ENCODE results near the gene CDC42BPA. TPM values are rescaled to one million over a fixed set of nuclear protein-coding genes. Genes with fewer than 3 reads are reported as not detected.

The CDC42BPA gene
- total and polyA plus RNA-seq, 2 of the 8 experiments (the other 6 are each of a cell fraction or from before 2014, with no cell fraction given), result 7.1 to 28.5 TPM

DNA sequence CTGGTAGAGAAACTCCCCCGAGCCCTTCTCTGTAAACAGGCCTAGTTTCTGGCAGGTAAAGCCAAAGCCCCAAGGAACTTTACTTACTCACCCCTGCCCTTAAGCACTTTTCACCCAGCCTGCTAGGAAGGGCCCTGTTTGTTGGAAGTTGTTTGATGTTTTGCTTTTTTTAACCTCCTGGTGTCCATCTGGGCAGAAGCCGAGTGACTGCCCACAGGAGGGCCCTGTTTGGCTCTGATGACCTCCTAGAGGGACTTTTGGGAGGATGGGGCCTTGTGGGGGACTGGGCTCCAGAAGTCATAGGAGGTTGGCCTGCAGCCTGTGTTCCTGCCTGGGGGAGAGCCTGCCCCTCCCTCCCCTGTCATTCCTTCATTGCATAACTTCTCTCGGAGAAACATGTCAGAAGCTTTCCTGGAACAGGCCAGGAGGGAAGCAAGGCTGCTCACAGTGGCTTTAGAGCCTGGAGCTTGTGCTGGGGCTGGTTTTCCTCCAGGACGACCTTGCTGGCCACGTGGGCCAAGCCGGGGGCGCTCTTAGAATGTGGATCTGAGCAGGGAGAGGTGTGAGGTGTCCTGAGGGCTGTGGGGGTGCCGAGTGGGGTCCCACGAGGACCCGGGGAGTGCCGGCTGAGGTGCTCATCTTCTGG lies 344.3 kb downstream of the CDC42BPA start (continued):
- TF ChIP-seq BCL11A (IDR thresholded peaks at IDR 0.05; ENCODE audit: low read depth in 2 of 2, low read length in 2 of 2), result no peak
- TF ChIP-seq KDM4A (IDR thresholded peaks at IDR 0.05; ENCODE audit: low read depth, low read length, severe bottlenecking), result no peak

Data from H1 (cell line).